CD4-positive, alpha-beta T cell treated with Interleukin-1 beta for 1 hour (primary cell): ENCODE data around the gene RPL14.

Experiments
- DNase-seq, 2 donors: peaks; one replicate each; pipeline ENCODE4 v3.0.0-alpha.2; 2020 to 2022

RPL14 gene

DNA sequence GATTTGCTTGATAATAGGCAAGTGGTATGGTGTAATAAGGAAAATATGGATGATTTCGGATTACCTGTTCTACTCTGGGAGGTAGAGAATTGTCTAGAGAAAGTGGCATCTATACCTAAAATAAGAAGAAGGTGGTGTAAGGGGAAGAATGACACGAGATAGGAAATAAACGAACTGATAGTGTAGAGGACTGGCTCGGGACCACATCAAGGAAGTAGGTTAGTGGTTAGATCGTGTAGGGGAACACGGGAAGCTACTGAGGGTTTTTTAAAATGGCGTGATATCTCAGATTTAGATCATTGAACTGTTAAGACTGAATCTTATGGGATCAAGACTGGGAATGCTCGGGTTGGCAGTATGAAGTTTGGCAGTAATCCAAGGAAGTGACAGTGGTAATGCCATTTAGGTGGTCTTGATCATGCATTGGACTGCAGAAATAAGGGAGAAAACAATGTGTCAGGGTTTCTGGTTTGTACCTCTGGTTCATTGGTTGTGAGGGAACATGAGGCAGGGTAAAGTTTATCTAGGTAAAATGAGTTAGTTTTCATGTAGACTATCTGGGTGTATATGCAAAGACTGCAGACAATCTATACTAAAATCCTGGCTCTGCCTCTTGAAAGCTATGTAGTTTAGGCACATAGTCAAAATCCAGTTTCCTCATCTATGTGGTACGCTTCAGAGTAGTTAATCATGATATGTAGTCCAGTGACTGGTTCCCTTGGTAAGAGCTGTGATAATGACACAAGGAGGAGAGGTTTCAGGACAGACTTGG is 7.4 kb downstream of the RPL14 start:
- DNase-seq, result peak in 1 of 2 donors; percentile 53

DNA sequence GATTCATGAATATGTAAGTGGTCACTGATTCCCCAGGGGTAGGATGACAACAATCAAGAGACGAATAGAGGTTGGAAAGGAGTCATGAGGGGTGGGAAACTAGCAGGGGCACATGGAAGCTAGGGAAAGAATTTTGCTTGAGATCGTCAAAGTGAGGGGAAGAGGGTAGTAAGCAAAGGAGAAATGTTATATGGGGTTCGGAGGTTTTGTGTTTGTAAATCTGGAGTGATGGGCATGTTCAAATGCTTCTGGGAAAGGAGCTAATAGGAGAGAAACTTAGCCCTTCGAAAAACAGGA is 7.9 kb downstream of the RPL14 start:
- DNase-seq, result no peak

DNA sequence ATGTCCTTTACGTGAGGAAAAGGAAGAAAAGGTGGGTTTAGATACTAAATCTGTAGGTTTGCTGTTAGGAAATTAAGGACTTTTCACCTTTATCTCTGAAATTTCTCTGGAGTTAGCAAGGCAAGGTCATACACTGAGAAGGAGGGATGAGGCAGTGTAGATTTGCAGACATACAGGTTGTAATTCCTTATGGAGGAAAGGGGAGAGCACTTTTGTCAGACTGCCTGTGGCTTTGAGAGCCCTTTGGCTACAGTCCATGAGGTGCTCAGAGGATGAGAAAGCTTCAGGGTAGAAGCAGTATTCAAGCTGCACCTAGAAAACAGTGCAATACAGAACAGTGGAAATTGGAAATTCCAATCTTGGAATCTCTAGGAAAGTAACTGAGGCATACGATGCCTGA is 8.3 kb downstream of the RPL14 start:
- DNase-seq, result no peak

DNA sequence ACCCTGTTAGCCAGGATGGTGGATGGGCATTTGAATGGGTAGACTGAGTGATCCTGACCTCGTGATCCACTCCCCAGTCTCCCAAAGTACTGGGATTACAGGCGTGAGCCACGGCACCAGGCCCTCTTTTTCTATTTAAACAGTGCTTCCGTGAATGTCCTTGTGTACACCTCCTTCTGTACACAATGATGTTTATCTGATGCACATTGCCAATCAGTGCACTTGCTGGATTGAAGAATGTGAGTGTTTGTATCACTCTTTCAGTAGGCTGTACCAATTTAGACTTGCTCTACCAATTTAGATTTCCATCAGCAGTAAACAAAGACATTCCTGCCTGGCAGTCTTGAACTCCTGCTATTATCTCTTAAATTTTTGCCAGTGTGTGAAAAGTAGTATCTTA is 10.9 kb downstream of the RPL14 start:
- DNase-seq, result no peak

DNA sequence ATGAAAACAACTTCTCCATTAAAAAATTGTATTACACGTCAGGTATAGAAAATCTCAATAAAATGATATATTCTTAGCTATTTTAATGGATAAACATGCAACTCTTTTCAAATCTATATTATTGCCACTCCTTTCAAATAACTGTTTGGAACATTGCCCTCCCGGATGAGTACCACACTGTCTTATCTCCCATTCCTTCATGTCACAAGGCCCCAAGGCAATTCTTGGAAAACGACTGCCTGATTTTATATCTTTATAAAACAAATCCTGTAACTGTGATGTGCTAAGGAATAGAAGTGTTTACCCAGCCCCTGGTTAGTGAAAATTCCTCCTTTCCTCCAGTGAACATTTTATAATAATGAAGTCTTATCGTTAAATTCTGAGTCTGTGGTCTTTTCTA is 13.6 kb downstream of the RPL14 start:
- DNase-seq, result no peak

DNA sequence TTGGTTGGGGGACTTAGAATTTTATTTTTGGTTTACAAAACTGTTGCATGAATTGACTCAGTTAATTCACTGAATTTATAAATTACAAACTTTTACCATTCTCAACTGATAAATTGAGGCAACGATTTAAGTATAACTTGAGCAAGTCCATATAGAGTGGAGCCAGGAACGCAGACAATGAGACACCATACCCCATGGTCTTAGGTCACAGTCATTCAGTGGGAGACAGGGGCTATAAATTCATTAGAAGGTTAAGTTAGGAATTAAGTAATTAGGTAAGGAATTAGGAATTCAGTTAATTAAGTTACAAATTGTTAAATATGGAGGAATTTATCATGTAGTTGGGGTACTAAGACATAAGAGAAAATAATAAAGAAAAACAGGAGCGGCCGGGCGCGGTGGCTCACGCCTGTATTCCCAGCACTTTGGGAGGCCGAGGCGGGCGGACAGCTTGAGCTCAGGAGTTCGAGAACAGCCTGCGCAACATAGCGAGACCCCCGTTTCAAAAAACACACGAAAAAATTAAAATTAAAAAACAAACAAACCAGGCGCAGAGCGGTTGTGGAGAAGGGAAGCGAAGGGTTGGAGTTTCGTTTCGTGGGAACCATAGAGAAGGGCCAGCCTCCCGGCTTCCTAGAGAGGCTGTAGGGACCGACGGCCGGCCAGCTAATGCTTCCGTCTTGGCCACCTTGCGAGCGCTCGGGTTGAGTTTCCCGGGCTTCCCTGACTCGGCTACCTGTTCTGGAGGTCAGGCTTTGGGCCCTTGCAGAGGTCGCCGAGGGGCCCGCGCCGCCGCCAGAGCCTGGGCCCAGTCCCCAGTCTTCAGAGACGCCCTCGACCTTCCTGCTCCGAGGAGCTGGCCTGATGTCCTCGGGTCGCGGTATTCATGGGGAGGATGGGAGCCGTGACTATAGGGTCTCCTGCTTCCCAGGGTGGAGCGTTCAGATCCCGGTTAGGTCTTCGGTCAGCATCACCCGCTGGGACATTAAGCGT is 19.6 kb downstream of the RPL14 start, which contains the start of gene ZNF619:
ZNF619 (plus strand) TSS at position 645 of the 993 bp plus-strand sequence. CDS start 858 bp downstream, outside the sequence.
- DNase-seq, result peak; percentile 72 to 75

DNA sequence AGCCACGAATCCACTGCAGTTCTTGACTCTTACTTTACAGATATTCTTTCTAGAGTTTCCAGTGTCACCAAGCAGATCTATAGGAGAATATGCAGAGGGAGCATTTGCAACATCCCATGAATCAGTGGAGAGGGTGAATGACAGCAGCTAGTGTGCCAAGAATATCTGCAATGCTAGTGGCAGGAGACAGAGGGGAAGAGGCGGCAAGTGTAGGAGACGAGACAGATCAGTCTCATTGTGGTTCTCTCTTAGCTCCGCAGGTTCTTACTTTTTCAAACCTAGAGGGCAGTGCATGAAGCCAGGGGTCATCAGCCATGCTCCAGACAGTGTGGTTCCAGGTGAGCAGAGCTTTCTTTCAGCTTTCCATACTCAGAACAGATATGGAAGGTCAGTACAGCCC is 20.5 kb downstream of the RPL14 start:
- no peak for DNase-seq

DNA sequence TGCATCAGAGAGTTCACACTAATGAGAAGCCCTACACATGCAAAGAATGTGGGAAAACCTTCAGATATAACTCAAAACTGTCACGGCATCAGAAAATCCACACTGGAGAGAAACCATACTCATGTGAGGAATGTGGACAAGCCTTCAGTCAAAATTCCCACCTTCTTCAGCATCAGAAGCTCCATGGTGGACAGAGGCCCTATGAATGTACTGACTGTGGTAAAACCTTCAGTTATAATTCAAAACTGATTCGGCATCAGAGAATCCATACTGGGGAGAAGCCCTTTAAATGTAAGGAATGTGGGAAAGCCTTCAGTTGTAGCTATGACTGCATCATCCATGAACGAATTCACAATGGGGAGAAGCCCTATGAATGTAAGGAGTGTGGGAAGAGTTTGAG is 30.0 kb downstream of the RPL14 start:
- no peak for DNase-seq

DNA sequence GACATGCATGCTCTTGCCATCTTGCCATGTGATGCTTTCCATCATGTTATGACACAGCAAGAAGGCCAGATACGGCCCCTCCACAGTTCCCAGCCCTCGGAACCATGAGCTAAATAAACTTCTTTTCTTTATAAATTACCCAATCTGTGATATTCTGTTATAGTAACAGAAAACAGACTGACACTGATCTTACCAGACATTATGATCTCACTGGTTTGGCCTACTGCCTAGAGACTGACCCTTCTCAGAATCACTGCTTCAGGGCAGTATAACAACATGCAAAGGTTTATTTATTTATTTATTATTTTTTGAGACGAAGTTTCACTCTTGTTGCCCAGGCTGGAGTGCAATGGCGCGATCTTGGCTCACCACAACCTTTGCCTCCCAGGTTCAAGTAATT is 33.8 kb downstream of the RPL14 start:
- no peak for DNase-seq

DNA sequence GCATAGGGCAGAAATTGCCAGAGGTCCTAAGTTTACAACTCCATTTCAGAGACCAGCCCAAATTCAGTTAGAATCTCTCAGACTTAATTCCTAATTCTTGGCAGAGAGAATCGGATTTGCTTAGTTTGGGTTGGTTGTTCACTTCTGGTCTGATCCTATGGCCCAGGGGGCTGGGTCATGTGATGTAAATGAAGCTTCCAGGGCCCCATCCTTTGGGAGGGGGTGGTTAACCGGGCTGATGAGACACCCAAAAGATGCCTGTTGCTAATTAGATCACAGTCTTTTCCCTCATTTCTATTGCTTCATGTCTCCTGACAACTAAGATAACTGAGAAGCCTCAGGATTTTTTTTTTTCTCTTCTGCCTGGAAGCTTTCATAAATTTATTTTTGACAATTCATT is 37.6 kb downstream of the RPL14 start:
- no peak for DNase-seq

DNA sequence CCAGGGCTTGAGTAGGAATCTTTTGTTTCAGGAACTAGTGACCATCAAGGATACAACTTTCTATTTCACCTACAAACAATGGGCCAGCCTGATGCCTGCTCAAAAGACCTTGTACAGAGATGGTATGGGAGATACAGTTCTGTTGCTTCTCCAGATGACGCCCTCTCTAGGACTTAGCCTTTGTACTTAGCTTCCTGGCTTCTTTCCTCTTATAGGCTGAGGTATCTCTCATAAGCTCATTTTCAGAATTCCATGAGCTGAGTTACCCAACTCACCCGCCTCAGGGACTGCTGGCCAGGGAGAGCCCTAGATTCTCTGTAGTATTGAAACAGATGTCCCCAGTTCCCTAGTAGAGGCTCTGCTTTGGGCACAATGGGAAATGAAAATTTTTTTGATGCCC is 40.1 kb downstream of the RPL14 start:
- no peak for DNase-seq

DNA sequence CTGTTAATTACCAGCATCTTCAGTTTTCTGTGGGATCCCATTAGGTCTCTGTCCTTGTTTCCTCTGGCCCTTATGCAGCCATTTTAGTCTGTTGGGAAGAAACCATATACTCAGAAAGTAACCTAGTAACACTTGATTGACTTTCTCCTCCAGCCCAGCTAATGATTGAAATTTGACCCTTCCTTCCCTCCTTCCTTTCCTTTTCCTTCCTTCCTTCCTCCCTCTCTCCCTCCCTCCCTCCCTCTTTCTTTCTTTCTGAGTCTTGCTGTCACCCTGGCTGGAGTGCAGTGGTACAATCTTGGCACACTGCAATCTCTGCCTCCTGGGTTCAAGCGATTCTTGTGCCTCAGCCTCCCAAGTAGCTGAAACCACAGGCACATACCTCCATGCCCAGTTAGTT is 42.8 kb downstream of the RPL14 start:
- no peak for DNase-seq

DNA sequence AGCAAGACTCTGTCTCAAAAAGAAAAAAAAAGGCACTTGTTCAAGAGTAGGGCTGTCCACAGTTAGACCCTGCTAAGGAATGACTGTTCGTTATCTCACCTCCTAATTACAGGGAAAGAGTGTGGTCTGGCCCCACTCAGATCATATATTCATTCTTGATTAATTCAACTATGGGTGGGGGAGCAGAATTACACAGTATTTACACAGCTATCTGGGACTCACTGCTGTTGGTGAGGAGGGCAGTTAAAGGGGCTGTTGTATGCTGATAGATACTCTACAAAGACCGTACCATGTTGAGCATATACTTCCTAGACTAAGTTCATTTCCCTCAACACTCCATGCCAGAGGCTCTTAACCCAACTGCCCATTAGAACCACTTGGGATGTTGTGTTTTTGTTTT is 44.9 kb downstream of the RPL14 start:
- DNase-seq, result no peak

DNA sequence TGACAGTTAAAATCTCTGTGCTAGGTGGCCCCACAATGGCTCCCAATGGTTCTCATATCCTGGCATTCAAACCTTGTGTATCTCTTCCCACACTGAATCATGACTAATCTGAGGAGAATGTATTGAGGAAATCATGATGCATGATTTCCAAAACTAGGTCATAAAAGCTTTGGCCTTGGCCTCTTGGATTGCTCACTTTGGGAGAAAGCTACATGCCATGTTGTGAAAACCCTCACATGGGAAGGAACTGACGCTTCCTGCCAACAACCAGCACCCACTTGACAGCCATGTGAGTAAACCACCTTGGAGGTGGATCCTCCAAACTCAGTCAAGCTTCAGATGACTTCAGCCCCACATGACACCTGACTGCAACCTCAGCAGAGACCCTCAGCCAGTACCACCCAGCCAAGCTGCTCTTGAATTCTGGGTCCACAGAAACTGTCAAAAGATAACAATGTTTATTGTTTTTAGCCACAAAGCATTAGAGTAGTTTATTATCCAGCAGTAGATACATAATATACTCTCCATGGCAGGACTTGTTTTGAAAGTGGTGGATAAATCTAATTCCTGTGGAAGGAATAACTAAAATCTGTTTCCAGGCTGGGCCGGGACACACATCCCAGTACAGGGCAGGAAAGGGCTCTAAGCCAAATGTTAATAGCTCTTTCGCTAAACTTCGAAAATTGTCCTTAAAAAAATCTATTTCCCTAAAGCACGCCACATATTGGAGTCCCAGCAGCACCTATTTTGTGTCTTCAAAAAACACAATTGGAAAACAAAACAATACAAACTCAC is 47.7 kb downstream of the RPL14 start:
- DNase-seq, result no peak

DNA sequence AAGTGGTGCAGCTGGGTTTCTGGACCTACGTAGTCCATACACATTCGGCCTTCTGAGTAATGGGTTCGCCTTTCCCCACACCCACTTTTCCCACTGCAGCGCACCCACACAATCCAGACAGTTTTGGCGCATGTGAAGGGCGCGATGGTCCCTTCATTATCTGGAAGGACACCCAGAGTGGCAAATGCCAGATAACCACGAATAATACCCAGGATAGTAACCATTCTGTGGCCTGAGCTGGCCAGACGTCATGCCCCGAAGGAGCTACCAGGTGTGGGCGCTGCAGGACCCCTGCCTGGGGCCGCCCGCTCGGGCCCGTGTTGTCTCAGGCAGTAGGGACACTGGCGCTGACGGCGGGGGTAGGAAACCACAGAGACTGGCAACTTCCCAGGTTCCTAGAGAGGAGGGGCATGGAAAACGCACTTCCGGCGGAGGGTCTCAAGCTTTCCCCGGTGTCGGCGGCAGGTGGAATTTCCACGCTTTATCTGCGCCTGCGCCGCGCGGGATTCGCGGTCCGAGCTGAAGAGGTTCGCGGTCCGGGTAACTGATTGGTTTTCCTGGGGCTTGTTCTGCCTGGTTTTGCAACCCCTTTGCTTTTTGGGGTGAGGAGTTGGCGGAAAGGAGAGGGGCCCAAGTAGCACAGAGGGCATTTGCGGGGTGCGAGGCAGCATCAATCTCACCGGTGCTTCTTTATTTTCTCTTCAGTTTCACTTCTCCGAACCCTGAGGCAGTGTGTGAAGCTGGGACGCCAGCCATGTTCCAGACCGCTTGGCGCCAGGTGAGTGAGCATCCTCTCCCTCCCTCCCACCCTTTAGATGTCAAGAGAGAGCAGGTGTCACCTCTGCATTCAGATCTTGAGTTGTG is 48.7 kb downstream of the RPL14 start, which contains the start of gene ZNF620:
ZNF620 (plus strand) TSS at position 441 of the 864 bp plus-strand sequence; CDS start at position 755, 314 bp downstream.
- DNase-seq, result peak; percentile 61 to 62

DNA sequence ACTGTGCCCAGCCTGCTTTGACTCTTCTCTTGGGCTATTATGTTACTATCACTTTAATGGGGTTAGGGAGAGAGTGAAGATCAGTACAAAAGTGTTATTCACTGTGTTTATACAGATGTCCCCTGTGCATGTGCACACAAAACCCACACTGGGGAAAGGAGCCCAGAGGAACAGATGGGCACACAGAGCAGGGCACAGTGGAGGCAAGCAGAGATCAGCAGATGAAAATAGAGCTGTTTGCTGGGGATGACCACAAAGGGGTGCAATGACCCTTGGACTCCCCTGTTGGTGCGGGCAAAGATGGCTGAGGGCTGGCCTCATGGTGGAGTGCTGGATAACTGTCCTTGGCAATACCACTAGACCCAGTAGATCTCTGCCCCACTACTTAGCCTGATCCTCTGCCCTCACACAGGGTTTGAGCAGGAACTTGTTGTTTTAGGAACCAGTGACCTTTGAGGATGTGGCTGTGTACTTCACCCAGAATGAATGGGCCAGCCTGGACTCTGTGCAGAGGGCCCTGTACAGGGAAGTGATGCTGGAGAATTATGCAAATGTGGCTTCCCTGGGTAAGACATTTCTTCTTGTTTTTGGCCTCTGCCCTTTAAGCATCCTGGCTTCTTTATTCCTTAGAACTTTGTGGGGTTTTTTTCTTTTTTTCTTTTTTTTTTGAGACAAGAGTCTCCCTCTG is 54.0 kb downstream of the RPL14 start:
- DNase-seq, result no peak

DNA sequence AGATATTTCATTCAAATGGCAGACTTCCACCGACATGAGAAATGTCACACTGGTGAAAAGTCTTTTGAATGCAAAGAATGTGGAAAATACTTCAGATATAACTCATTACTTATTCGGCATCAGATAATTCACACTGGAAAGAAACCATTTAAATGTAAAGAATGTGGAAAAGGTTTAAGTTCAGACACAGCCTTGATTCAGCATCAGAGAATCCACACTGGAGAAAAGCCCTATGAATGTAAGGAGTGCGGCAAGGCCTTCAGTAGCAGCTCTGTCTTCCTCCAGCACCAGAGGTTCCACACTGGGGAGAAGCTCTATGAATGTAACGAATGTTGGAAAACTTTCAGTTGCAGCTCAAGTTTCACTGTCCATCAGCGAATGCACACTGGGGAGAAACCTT is 59.1 kb downstream of the RPL14 start:
- DNase-seq, result no peak

DNA sequence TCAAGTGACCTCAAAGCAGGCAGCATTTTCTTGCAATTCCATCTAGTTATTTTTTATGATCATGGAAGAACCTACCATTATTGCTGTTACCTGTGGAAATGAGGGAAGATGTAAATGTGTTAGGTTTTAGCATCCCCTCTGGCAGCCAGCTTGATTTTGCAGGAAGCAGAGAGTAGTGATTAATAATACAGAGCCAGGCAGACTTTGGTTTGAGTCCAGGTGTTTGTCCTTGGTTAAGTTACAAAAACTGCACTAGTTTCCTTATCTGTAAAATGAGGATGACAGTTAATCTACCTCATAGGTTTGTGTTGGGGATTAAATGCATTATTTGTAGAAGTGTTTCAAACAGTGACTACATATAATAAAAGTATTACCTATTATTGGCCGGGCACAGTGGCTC is 60.9 kb downstream of the RPL14 start:
- no peak for DNase-seq
